ENCODE results near the gene PPM1H. TPM values are rescaled to one million over a fixed set of nuclear protein-coding genes. Genes with fewer than 3 reads are reported as not detected.

PPM1H gene
- total RNA-seq, 1 donor = 13.4 TPM

- Histone ChIP-seq H3K9me3 (ENCODE audit: low read depth, low read length) (no peaks in the 10 kb centered on the region), H3K27ac (ENCODE audit: low read depth, low read length) (no peak overlapping the region), H2AFZ (ENCODE audit: low read length) (no peak overlapping the region), H3K79me2 (ENCODE audit: insufficient read depth, low read length) (peaks cover 2% of the 10 kb centered on the region), H4K20me1 (ENCODE audit: insufficient read depth, low read length) (no peaks in the 10 kb centered on the region), H3K36me3 (ENCODE audit: insufficient read depth, low read length) (no peaks in the 10 kb centered on the region), H3K27me3 (ENCODE audit: insufficient read depth, low read length) (no peaks in the 10 kb centered on the region), H3K4me3 (ENCODE audit: insufficient read depth, low read length) (no peak overlapping the region), H3K4me2 (ENCODE audit: insufficient read depth, low read length) (no peak overlapping the region), H3K4me1 (ENCODE audit: insufficient read depth, low read length) (peaks cover 3% of the 10 kb centered on the region)
- TF ChIP-seq, protein P1, sequence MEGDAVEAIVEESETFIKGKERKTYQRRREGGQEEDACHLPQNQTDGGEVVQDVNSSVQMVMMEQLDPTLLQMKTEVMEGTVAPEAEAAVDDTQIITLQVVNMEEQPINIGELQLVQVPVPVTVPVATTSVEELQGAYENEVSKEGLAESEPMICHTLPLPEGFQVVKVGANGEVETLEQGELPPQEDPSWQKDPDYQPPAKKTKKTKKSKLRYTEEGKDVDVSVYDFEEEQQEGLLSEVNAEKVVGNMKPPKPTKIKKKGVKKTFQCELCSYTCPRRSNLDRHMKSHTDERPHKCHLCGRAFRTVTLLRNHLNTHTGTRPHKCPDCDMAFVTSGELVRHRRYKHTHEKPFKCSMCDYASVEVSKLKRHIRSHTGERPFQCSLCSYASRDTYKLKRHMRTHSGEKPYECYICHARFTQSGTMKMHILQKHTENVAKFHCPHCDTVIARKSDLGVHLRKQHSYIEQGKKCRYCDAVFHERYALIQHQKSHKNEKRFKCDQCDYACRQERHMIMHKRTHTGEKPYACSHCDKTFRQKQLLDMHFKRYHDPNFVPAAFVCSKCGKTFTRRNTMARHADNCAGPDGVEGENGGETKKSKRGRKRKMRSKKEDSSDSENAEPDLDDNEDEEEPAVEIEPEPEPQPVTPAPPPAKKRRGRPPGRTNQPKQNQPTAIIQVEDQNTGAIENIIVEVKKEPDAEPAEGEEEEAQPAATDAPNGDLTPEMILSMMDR (IDR thresholded peaks at IDR 0.05; ENCODE audit: extremely low read depth, low read depth, low read length) = no peak
- peak; percentile 9 for DNase-seq (ENCODE audit: insufficient read length, low spot score, missing footprints)
Measured at GRCh38 chr12:62903151-62903550, 31.8 kb downstream of the PPM1H start.

GRCh38 chr12:62900686-62901272 is 34.2 kb downstream of the PPM1H start:
- Histone ChIP-seq H3K4me3 (ENCODE audit: insufficient read depth, low read length) (no peak overlapping the region), H3K9me3 (ENCODE audit: low read depth, low read length) (no peaks in the 10 kb centered on the region), H3K36me3 (ENCODE audit: insufficient read depth, low read length) (no peaks in the 10 kb centered on the region), H3K4me2 (ENCODE audit: insufficient read depth, low read length) (no peak overlapping the region), H3K27ac (ENCODE audit: low read depth, low read length) (no peak overlapping the region), H3K27me3 (ENCODE audit: insufficient read depth, low read length) (no peaks in the 10 kb centered on the region), H3K79me2 (ENCODE audit: insufficient read depth, low read length) (peaks cover 2% of the 10 kb centered on the region), H2AFZ (ENCODE audit: low read length) (no peak overlapping the region), H3K4me1 (ENCODE audit: insufficient read depth, low read length) (peaks cover 3% of the 10 kb centered on the region), H4K20me1 (ENCODE audit: insufficient read depth, low read length) (no peaks in the 10 kb centered on the region)
- peak; percentile 4 for DNase-seq (ENCODE audit: insufficient read length, low spot score, missing footprints)
- TF ChIP-seq, protein P1 (IDR thresholded peaks at IDR 0.05; ENCODE audit: extremely low read depth, low read depth, low read length) = no peak

- Histone ChIP-seq H3K36me3 (ENCODE audit: insufficient read depth, low read length) (no peaks in the 10 kb centered on the region), H4K20me1 (ENCODE audit: insufficient read depth, low read length) (no peaks in the 10 kb centered on the region), H3K4me3 (ENCODE audit: insufficient read depth, low read length) (no peak overlapping the region), H3K79me2 (ENCODE audit: insufficient read depth, low read length) (peaks cover 4% of the 10 kb centered on the region), H3K4me2 (ENCODE audit: insufficient read depth, low read length) (no peak overlapping the region), H3K27me3 (ENCODE audit: insufficient read depth, low read length) (no peaks in the 10 kb centered on the region), H3K9me3 (ENCODE audit: low read depth, low read length) (no peaks in the 10 kb centered on the region), H3K27ac (ENCODE audit: low read depth, low read length) (no peak overlapping the region), H3K4me1 (ENCODE audit: insufficient read depth, low read length) (peaks cover 3% of the 10 kb centered on the region), H2AFZ (ENCODE audit: low read length) (no peak overlapping the region)
- TF ChIP-seq, protein P1 (IDR thresholded peaks at IDR 0.05; ENCODE audit: extremely low read depth, low read depth, low read length) = no peak
- DNase-seq (ENCODE audit: insufficient read length, low spot score, missing footprints) = no peak
Measured at GRCh38 chr12:62899568-62900390, 35.2 kb downstream of the PPM1H start.

DNA sequence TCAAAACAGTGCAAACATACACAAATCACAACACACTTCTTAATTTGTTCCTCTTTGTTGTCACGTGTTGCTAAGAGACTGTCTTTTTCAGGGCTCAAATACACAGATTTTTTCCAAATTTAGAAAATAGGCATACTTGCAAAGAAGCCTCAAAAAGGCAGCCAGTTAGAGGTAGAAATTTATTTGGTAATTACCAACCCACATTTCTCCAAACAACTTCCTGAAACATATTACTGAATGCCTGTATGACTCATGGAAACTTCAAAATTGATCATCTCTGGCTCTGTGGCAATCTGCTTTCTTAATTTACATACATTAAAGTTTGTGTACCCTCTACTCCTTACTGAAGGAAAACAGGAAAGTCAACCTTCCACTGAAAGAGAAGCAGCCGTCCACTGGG is 36.4 kb downstream of the PPM1H start:
- Histone ChIP-seq H3K27ac (ENCODE audit: low read depth, low read length) (no peak overlapping the region), H3K4me3 (ENCODE audit: insufficient read depth, low read length) (no peak overlapping the region), H3K4me1 (ENCODE audit: insufficient read depth, low read length) (peaks cover 3% of the 10 kb centered on the region), H3K4me2 (ENCODE audit: insufficient read depth, low read length) (no peak overlapping the region), H3K36me3 (ENCODE audit: insufficient read depth, low read length) (no peaks in the 10 kb centered on the region), H3K9me3 (ENCODE audit: low read depth, low read length) (no peaks in the 10 kb centered on the region), H4K20me1 (ENCODE audit: insufficient read depth, low read length) (no peaks in the 10 kb centered on the region), H2AFZ (ENCODE audit: low read length) (no peak overlapping the region), H3K27me3 (ENCODE audit: insufficient read depth, low read length) (no peaks in the 10 kb centered on the region), H3K79me2 (ENCODE audit: insufficient read depth, low read length) (peaks cover 4% of the 10 kb centered on the region)
- TF ChIP-seq, protein P1 (IDR thresholded peaks at IDR 0.05; ENCODE audit: extremely low read depth, low read depth, low read length) = no peak
- no peak for DNase-seq (ENCODE audit: insufficient read length, low spot score, missing footprints)

All from osteoblast (primary cell).